Astrocyte (in vitro differentiated cells and primary cell): ENCODE measurements around the gene RTF1. TPM values are rescaled to one million over a fixed set of nuclear protein-coding genes. Genes with fewer than 3 reads are reported as not detected.
A peak's percentile ranks its signal among the peaks of the same experiment; 100 is the strongest.

ENCODE experiments used
- DNase-seq: peaks from one replicate; pipeline ENCODE4 v3.0.0-alpha.2; 2010; ENCODE audit warnings: low read depth
- FAIRE-seq: peaks from 2 replicates; lab custom pipeline; 2011; peaks lifted over from hg19 to GRCh38; lab: Jason Lieb, UNC
- H2AFZ ChIP-seq: 2 replicates; pipeline ENCODE4 v1.6.0; 2012; ENCODE audit warnings: low read depth, low read length, inconsistent platforms
- H3K27ac ChIP-seq: 2 replicates; pipeline ENCODE4 v1.5.1; 2011; ENCODE audit warnings: low read depth, low read length, inconsistent platforms
- H3K27me3 ChIP-seq: 2 replicates; pipeline ENCODE4 v1.6.0; 2011; ENCODE audit warnings: low read length, inconsistent platforms; ENCODE audit not compliant: insufficient read depth
- H3K36me3 ChIP-seq: 2 replicates; pipeline ENCODE4 v1.5.1; 2011; ENCODE audit warnings: low read length, inconsistent platforms; ENCODE audit not compliant: insufficient read depth
- H3K4me1 ChIP-seq: 2 replicates; pipeline ENCODE4 v1.5.1; 2011; ENCODE audit warnings: low read length, inconsistent platforms; ENCODE audit not compliant: insufficient read depth
- H3K4me2 ChIP-seq: 2 replicates; pipeline ENCODE4 v1.6.0; 2012; ENCODE audit warnings: low read length, inconsistent platforms
- H3K4me3 ChIP-seq: 2 replicates; pipeline ENCODE4 v1.5.1; 2011; ENCODE audit warnings: low read depth, mild to moderate bottlenecking, low read length, inconsistent platforms; ENCODE audit not compliant: insufficient read depth
- H3K79me2 ChIP-seq: 2 replicates; pipeline ENCODE4 v1.6.0; 2012; ENCODE audit warnings: mild to moderate bottlenecking, low read length, inconsistent platforms; ENCODE audit not compliant: insufficient read depth
- H3K9ac ChIP-seq: 2 replicates; pipeline ENCODE4 v1.6.0; 2012; ENCODE audit warnings: mild to moderate bottlenecking, low read length, inconsistent platforms
- H3K9me3 ChIP-seq: 2 replicates; pipeline ENCODE4 v1.5.1; 2012; ENCODE audit warnings: low read depth, mild to moderate bottlenecking, low read length, inconsistent platforms; ENCODE audit not compliant: insufficient read depth
- H4K20me1 ChIP-seq: 2 replicates; pipeline ENCODE4 v1.6.0; 2012; ENCODE audit warnings: low read length, inconsistent platforms; ENCODE audit not compliant: insufficient read depth
- H3K27ac Mint-ChIP-seq: one replicate; pipeline ENCODE4 v1.8.0; 2021; ENCODE audit warnings: mild to moderate bottlenecking, mixed read lengths; ENCODE audit not compliant: unreplicated experiment
- H3K27me3 Mint-ChIP-seq: one replicate; pipeline ENCODE4 v1.8.0; 2021; ENCODE audit warnings: low read depth, mixed read lengths; ENCODE audit not compliant: unreplicated experiment
- H3K36me3 Mint-ChIP-seq: one replicate; pipeline ENCODE4 v1.8.0; 2021; ENCODE audit warnings: low read depth, mixed read lengths; ENCODE audit not compliant: unreplicated experiment
- H3K4me1 Mint-ChIP-seq: one replicate; pipeline ENCODE4 v1.8.0; 2021; ENCODE audit warnings: low read depth, mixed read lengths; ENCODE audit not compliant: unreplicated experiment
- H3K4me3 Mint-ChIP-seq: one replicate; pipeline ENCODE4 v1.8.0; 2021; ENCODE audit warnings: mild to moderate bottlenecking, moderate library complexity, mixed read lengths; ENCODE audit not compliant: unreplicated experiment
- H3K9me3 Mint-ChIP-seq: one replicate; pipeline ENCODE4 v1.8.0; 2021; ENCODE audit warnings: mild to moderate bottlenecking, mixed read lengths; ENCODE audit not compliant: unreplicated experiment
- EZH2 ChIP-seq: IDR thresholded peaks from 2 replicates; pipeline ENCODE4 v1.6.1; 2012; ENCODE audit warnings: mild to moderate bottlenecking, low read length, inconsistent platforms; ENCODE audit not compliant: insufficient read depth
- total RNA-seq: library from RNA; stranded (reverse); gene quantifications from 2 replicates; pipeline ENCODE4 v1.2.1, GENCODE V29; 2021
- TF ChIP-seq, protein P1 (sequence below): IDR thresholded peaks from 2 replicates; pipeline ENCODE4 v1.5.1; 2011; ENCODE audit warnings: low read depth, mild to moderate bottlenecking, inconsistent platforms, low read length, moderate library complexity; ENCODE audit not compliant: insufficient read depth

The RTF1 gene
- total RNA-seq, 1 donor from 2014 or later = 42.0 TPM

DNA sequence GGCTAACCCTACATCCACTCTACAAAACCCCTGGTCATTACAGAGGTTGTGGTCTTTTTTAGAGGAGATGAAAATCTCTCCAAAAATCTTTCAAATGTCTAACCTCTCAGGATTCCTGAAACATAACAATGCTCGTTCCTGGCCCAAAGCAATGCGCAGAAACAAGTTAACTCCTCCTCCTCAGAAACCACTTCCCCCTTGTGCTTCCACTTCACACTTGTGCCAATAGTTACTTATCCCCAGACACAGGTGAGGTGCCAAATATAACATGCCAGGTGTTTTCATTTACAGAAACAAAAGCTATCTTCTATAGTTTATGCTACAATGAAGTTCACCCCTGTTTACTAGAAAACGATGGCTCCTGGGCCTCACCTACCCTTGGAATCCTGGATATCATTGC, 20.8 kb upstream of the RTF1 start:
- Histone ChIP-seq H3K27ac (no peak overlapping the region), H2AFZ (no peak overlapping the region), H3K9ac (no peak overlapping the region), H3K4me3 (no peak overlapping the region), H3K27me3 (no peaks in the 10 kb centered on the region), H3K9me3 (no peaks in the 10 kb centered on the region), H3K79me2 (peaks cover 5% of the 10 kb centered on the region), H4K20me1 (no peaks in the 10 kb centered on the region), H3K36me3 (peaks cover 15% of the 10 kb centered on the region), H3K4me1 (no peaks in the 10 kb centered on the region), H3K4me2 (no peak overlapping the region)
- no peaks in the 10 kb centered on the region for H3K9me3 Mint-ChIP-seq
- TF ChIP-seq, protein P1, sequence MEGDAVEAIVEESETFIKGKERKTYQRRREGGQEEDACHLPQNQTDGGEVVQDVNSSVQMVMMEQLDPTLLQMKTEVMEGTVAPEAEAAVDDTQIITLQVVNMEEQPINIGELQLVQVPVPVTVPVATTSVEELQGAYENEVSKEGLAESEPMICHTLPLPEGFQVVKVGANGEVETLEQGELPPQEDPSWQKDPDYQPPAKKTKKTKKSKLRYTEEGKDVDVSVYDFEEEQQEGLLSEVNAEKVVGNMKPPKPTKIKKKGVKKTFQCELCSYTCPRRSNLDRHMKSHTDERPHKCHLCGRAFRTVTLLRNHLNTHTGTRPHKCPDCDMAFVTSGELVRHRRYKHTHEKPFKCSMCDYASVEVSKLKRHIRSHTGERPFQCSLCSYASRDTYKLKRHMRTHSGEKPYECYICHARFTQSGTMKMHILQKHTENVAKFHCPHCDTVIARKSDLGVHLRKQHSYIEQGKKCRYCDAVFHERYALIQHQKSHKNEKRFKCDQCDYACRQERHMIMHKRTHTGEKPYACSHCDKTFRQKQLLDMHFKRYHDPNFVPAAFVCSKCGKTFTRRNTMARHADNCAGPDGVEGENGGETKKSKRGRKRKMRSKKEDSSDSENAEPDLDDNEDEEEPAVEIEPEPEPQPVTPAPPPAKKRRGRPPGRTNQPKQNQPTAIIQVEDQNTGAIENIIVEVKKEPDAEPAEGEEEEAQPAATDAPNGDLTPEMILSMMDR = no peak
- no peak for TF ChIP-seq EZH2
- H3K27ac Mint-ChIP-seq = no peak overlapping the region
- H3K36me3 Mint-ChIP-seq = peaks cover 11% of the 10 kb centered on the region
- no peaks in the 10 kb centered on the region for H3K27me3 Mint-ChIP-seq
- FAIRE-seq (no peak), DNase-seq (no peak)
- H3K4me1 Mint-ChIP-seq = no peaks in the 10 kb centered on the region
- H3K4me3 Mint-ChIP-seq = no peak overlapping the region

GRCh38 chr15:41401904-41402267, 15.0 kb upstream of the RTF1 start:
- Histone ChIP-seq H3K79me2 (peaks cover 14% of the 10 kb centered on the region), H3K4me2 (peak overlapping the region; percentile 88), H3K27ac (peak overlapping the region; percentile 64), H3K4me3 (peak overlapping the region; percentile 84), H3K4me1 (peaks cover 5% of the 10 kb centered on the region), H4K20me1 (no peaks in the 10 kb centered on the region), H3K27me3 (no peaks in the 10 kb centered on the region), H3K36me3 (no peaks in the 10 kb centered on the region), H2AFZ (peak overlapping the region; percentile 86), H3K9me3 (no peaks in the 10 kb centered on the region), H3K9ac (peak overlapping the region; percentile 89)
- Mint-ChIP-seq H3K4me3 (peak overlapping the region; percentile 95), H3K9me3 (no peaks in the 10 kb centered on the region), H3K36me3 (no peaks in the 10 kb centered on the region), H3K4me1 (no peaks in the 10 kb centered on the region), H3K27me3 (no peaks in the 10 kb centered on the region), H3K27ac (peak overlapping the region; percentile 85)
- FAIRE-seq = no peak
- DNase-seq = no peak
- no peak for TF ChIP-seq EZH2
- TF ChIP-seq, protein P1 = no peak

- DNase-seq (no peak), FAIRE-seq (no peak)
- Histone ChIP-seq H3K27me3 (no peaks in the 10 kb centered on the region), H3K9ac (no peak overlapping the region), H3K27ac (no peak overlapping the region), H3K4me1 (no peaks in the 10 kb centered on the region), H3K79me2 (no peaks in the 10 kb centered on the region), H2AFZ (no peak overlapping the region), H4K20me1 (no peaks in the 10 kb centered on the region), H3K9me3 (no peaks in the 10 kb centered on the region), H3K4me3 (no peak overlapping the region), H3K4me2 (no peak overlapping the region), H3K36me3 (no peaks in the 10 kb centered on the region)
- H3K9me3 Mint-ChIP-seq = no peaks in the 10 kb centered on the region
- no peaks in the 10 kb centered on the region for H3K27me3 Mint-ChIP-seq
- H3K27ac Mint-ChIP-seq = no peak overlapping the region
- TF ChIP-seq, protein P1 = no peak
- TF ChIP-seq EZH2 = no peak
- H3K4me3 Mint-ChIP-seq = no peak overlapping the region
- peaks cover 6% of the 10 kb centered on the region for H3K4me1 Mint-ChIP-seq
- no peaks in the 10 kb centered on the region for H3K36me3 Mint-ChIP-seq
Observed at GRCh38 chr15:41407341-41407740, 9.6 kb upstream of the RTF1 start.
